DMS79 (cell line): ENCODE data around the gene TRIM21.
"Not testable (repeated sequence)": the region's sequence is repeated elsewhere in the genome, so short reads cannot be mapped to it uniquely, and the experiment has no call there.

Experiments
- DNase-seq: peaks from one replicate; lab custom pipeline; 2025; lab: John Stamatoyannopoulos, UW

The TRIM21 gene

DNA sequence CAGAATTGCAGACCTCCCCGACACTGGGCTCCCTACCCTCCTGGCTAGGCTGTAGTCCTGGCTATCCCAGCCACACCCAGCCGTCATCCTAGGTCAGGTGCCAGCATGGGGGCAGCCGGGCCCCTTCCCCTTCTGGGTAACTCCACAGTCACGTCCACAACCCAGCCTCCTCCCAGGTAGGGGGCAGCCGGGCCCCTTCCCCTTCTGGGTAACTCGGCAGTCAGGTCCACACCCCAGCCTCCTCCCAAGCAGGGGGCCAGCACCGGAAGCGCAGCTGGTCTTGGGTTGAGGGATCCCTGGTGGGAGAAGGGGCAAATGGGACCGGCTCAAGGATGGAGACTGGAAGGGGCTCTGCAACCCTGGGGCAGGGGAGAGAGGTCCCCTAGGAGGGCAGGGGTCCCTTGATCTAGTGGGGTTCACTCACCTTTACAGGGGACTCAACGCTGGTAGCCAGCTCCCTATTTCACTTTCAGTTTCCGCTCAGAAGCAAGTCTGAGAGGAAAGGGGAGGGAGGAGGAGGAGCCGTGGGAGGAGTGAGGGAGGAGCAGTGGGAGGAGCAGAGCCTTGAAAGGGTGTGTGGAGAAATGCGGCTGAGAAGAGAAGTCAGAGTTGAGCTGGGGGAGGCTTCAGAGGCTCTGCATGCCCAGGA is at the start of gene TRIM21:
TRIM21 (minus strand) TSS at position 494 of the 649 bp plus-strand sequence. CDS start 3,293 bp downstream, outside the sequence.
- peak; percentile 72 for DNase-seq

DNA sequence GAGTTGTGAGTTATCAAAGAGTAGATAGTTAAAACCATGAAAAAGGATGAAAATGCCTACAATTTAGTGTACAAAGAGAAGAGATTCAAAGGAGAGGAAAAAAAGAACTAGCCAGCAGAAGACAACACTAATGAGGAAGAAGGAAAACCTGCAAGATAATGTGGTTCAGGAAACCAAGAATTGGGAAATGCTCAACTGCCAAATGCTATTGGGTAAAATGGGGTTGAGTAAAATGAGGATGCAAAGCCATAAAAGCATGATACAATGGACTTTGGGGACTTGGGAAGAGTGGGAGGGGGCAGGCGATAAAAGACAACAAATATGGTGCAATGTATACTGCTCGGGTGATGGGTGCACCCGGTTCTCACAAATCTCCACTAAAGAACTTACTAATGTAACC is 48.0 kb upstream of the TRIM21 start:
- no peak for DNase-seq

DNA sequence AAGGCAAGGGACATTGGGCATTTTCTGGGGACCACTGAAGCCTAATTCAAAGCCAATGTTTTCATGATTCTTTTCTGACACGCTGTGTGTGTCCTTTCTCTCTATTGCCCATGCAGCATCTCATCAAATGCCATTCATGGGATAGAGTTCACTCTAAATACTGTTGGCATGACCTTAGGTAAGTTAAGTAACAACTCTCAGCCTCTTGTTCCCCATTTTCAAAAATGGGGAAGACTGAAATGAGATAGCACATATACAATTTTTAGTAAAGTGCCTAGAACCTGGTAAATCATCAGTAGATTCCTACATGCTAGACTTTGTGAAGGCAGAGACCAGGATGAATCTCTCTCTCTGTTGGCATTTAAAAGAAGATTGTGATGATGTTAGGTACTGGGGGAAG is 42.9 kb upstream of the TRIM21 start:
- no peak for DNase-seq

DNA sequence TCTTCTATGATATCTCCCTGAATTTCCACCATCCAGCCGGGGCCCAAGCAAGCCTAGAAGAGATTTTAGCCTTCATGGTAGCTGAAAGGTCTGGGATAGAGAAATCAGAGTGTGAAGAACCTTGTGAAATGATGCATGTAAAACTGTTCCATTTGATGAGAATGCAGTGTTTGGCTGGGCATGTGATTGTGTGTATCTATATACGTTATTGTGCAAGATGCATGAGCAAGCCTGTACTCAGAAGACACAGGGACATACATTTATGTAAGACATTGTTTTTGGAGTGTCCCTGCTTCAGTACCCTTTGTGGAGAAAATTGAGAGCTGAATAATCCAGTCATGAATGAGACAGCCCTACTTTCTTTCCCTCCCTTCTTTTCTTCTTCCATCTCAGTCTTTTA is 40.4 kb upstream of the TRIM21 start:
- DNase-seq: no peak

DNA sequence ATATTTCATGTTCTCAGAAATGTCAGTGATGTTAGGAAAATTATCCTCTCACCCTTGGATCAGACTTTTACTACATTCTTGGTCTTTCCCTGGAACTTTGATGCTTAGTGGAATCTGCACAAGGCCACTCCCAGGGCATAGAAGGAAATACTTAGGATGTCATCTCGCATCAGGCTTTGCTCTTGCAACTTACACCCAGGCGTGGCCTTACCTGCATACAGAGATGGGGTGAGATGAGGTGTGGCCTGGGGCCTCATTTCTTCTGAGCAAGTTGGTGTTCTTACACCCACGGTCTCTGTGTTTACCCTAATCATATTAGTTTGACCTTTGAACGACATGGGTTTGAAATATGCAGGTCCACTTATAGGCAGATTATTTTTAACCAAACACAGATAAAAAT is 36.5 kb upstream of the TRIM21 start:
- no peak for DNase-seq

DNA sequence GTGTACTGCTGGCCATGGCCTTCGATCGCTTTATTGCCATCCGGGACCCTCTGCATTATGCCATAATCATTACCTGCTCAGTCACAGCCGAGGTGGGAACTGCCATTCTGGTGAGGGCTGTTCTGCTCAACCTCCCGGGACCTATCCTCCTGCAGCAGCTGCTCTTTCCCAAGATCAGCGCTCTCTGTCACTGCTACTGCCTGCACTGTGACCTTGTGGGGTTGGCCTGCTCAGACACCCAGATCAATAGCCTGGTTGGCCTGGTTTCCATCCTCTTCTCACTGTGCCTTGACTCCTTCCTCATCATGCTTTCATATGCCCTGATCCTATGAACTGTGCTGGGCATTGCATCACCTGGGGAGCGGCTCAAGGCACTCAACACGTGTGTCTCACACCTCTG is 24.9 kb upstream of the TRIM21 start:
- DNase-seq: no peak

DNA sequence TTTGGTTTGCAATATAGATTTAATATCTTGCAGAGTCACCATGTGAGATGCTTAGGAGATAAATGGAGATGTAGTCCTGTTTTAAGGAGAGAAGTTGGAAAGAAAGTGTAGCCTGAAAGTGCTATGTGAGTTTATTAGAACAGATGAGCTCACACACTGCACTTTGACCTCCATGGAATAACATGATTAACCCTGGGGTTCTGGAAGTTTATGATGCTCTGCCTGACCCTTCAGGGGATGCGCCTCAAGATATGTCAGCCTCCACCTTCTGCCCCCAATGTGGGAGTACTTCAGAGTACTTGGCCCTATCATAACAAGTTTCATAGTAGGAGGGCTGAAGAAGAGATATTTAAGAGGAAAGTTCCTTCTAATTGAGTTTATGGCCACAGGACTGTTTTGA is 23.3 kb upstream of the TRIM21 start:
- DNase-seq: no peak

DNA sequence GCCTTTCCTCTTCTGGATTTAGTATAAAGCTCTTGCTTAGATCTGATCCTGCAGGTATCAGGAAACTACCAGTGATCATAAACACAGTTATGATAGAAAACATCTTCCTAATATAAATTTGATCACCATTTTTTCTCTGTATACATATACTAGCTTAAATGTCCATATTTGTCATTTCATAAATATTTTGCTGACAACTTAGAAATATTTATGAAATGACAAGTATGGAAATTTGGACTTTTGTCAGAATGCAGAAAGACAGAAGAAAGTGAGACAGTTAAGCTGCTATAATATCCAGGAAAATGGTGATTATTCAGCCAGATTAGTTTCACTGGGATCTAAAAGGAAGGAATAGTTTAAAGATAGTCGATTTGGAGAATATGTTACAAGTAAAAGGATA is 22.8 kb upstream of the TRIM21 start:
- DNase-seq: no peak

DNA sequence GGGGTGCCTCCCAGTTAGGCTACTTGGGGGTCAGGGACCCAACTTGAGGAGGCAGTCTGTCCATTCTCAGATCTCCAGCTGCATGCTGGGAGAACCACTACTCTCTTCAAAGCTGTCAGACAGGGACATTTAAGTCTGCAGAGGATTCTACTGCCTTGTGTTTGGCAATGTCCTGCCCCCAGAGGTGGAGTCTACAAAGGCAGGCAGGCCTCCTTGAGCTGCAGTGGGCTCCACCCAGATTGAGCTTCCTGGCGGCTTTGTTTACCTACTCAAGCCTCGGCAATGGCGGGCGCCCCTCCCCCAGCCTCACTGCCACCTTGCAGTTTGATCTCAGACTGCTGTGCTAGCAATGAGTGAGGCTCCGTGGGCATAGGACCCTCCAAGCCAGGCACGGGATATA is 12.7 kb upstream of the TRIM21 start:
- not testable (repeated sequence) for DNase-seq

DNA sequence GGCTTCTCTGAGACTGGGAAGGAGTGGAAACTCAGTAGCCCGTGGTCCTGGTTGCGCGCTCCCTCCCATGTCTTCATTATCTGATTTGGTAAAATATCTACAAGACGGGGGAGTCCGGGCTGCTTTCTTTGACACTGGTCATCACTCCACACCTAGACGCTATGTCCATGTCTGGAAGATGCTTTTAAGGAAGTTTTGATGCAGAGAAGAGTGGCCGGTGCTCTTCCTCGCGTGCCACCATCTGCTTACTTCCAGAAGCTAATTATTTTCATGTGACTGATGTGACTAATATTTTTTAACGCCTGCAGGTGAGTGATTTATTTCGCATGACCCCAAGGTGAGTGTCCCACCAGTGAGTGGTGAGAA is 339 bp upstream of the TRIM21 start:
- no peak for DNase-seq

DNA sequence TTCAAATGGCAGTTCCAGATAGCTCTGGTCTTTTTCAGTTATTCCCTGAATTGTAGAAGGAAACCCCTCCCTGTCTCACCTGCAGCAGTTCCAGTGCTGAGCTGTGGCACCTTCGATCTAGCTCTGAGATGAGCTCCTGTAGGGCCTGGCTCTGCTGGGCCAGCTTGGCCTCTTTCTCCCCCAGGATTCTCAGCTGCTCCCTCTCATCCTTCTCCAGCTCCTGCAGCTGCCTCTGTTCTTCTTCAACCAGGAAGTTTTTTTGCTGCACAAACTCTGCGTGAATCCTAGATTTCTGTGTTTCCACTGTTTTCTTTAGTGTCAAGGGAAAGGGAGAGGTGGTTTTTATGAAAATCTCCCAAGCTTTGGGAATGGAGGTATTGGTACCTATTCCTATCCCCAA is 5.3 kb downstream of the TRIM21 start:
- no peak for DNase-seq

DNA sequence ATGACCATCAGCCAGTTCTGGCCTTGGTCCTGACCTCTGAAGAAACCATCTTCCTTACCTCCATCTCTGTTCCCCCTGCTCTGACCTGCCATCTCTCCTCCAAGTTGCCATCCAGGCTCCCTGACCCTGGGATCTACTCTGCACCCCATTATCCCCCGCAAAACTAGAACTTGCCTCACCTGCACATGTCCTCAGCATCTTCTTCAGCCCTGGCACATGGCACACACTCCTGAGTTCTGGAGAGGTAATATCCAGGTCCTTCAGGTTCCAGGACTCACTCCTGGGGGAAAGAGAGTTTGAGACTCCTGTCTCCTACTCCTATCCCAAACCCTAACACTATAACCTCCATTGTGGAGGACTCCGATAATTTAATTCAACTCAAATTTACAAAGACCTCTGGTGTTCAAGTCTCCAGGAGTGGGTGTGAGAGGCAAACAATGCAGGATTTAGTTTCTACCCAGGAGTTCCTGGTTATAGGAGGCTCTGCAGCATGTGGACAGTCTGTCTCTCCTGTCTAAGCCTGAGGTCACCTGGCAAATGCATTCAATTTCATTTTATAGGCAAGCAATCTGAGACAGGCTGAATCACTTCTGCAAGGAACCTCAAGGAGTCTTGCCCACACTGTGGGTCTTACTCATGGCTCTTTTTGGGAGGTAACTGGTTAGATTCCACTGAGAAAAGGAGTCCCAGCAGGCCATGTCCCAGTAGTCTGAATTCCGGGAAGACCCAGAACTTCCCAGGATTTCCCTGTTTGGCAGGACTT is 7.3 kb downstream of the TRIM21 start:
- no peak for DNase-seq

DNA sequence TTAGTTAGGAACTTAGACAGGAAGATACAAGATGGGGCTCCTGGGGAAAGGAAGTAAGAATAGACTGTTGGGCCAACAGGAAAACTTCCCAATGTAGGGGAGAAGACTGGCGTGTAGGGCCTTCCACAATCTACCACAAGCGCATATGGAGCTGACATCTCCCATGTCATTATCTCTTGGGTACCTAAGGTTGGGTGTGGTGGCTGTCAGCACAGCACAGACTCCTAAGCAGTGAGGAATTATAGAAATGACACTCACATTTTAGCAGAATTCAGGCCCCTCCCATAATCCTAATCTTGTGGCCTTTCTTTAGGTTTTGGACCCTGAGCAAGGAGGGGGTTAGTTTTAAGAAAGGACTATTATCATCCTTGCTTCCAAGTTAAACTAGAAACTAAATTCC is 11.6 kb downstream of the TRIM21 start:
- no peak for DNase-seq

DNA sequence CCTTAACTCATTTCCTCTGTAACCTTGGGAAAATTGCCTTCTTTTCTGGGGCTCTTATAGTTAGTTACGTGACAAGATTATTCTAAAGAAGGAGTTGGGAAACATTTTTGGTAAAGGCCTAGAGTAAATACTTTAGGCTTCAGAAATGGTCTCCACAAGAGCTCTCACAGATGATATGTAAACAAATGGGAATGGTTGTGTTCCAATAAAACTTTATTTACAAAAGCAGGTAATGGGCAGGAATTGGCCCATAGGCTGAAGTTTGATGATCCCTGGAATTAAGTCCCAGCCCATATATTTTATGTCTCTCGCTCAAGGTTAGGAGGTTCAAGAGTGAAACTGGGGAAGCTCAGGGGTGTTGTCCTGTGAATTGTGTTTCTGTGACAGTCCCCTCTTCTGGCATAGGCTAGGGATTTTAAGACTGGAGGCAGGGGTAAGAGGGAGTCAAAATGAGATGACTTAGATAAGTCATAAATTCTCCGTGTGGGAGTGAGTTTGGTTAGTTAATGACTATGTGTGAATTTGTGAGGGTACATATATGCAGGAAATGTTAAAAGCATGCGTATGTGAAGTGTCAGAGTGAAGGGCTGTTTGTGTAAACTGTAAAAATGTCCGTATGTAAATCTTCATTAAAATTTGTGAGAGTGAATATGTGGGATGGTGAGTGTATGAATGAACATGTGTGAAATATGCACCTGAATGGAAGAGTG is 17.9 kb downstream of the TRIM21 start:
- no peak for DNase-seq

DNA sequence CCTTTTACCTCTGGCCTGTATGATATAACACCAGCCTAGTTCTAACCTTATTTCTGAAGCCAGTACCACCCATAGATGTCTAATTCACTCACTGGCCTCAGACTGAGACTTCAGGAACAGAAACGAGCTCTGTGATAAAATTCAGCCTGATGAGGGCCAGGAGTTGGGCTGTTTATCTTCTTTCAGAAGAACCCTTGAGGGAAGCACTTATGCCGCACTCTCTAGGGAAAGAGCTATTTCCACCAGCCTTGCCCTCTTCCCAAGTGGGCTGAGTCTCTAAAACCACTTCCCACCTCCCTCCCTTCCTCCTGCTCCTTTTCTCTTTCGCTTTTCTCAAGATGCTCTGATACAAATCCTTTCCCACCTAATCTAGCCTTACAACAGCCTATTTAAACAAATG is 23.3 kb downstream of the TRIM21 start:
- DNase-seq: peak; percentile 14

DNA sequence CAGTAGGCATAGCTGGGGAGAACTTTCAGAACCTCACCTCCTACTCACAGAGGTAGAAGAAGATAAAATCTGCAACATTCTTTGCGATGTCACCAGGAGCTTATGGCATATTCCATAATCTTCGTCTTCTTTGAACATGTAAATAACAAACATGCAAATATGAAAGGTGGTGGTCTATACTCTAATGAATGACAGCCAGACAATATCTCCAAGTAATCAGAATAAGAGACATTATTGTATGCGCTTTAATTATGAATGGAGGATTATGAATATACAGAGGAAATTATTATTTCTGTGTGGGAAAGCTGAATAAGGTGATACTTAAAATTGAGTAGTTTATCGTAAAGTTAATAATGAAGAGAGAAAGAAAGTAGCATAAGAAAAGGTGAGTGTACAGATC is 25.2 kb downstream of the TRIM21 start, which contains the start of gene OR52B4:
OR52B4 (minus strand) TSS at position 101 of the 400 bp plus-strand sequence; CDS start at position 10, 91 bp downstream.
- DNase-seq: no peak

DNA sequence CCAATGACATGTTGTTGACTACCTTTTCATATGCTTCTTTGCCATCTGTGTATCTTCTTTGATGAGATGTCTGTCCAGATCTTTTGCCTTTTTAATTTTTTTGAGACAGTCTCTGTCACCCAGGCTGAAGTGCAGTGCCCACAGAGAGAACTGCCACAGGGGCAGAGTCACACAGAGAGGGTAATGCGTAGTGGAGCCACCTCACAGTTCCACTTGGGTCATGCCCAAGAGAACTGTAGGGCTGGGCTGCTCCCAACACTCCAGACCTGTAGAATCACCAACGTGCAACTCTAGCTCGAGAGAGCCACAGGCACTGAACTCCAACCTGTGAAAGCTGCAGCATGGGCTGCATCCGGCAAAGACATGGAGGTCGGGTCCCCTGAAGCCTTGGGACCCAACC is 45.4 kb downstream of the TRIM21 start:
- not testable (repeated sequence) for DNase-seq

DNA sequence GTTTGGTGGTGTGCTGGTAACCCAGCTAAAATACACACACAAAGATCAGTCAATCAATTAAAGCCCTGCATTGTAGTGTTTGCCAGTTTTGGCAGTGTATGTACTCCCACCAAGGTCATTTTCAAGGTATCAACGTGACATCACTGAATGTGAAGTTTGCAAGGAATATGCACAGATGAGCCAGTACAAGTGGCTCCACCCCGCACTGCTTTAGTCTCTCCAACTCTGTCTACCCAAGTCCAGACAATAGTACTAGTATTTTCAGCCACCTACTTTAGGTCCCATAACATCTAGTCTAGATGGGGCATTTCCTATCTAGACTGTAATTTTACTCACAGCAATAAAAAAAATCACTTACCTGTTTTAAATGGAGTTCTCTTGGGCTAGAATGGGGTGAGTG is 48.1 kb downstream of the TRIM21 start:
- DNase-seq: not testable (repeated sequence)
